Kidney (tissue), 14 donors: ENCODE data around the gene FANCL. TPM values are rescaled to one million over a fixed set of nuclear protein-coding genes. Genes with fewer than 3 reads are reported as not detected.
"Not testable (repeated sequence)": the region's sequence is repeated elsewhere in the genome, so short reads cannot be mapped to it uniquely, and the experiment has no call there.

Source experiments
- DNase-seq, 5 donors: peaks; one replicate each; pipeline ENCODE4 v3.0.0-alpha.2; 2013 to 2020
- FAIRE-seq: peaks from 2 replicates; lab custom pipeline; 2012; peaks lifted over from hg19 to GRCh38; lab: Jason Lieb, UNC
- H3K27ac ChIP-seq, 2 donors: one replicate each; pipeline ENCODE4 v1.7.0; 2013; ENCODE audit warnings: low read depth in 2 of 2, low read length in 2 of 2, inconsistent platforms in 1 of 2
- H3K27me3 ChIP-seq: one replicate; pipeline ENCODE4 v1.7.1; 2013; ENCODE audit warnings: low read length, inconsistent platforms; ENCODE audit not compliant: control insufficient read depth, insufficient read depth
- H3K36me3 ChIP-seq, 3 donors: one replicate each; pipeline versions ENCODE4 v1.7.0 to v1.7.1; 2013; ENCODE audit warnings: low read length in 3 of 3, control low read depth in 1 of 3, inconsistent platforms in 1 of 3; ENCODE audit not compliant: insufficient read depth in 3 of 3, control insufficient read depth in 2 of 3
- H3K4me1 ChIP-seq, 3 donors: one replicate each; pipeline versions ENCODE4 v1.7.0 to v1.7.1; 2013; ENCODE audit warnings: low read length in 3 of 3, inconsistent platforms in 1 of 3, low read depth in 1 of 3; ENCODE audit not compliant: control insufficient read depth in 2 of 3, insufficient read depth in 2 of 3
- H3K4me3 ChIP-seq, 3 donors: one replicate each; pipeline versions ENCODE4 v1.7.0 to v1.8.1; 2013; ENCODE audit warnings: low read length in 3 of 3, control low read depth in 1 of 3, inconsistent platforms in 1 of 3
- H3K9ac ChIP-seq, 3 donors: one replicate each; pipeline versions ENCODE4 v1.7.0 to v1.7.1; 2013; ENCODE audit warnings: low read length in 3 of 3, control low read depth in 1 of 3, inconsistent platforms in 1 of 3
- H3K9me3 ChIP-seq, 3 donors: one replicate each; pipeline versions ENCODE4 v1.7.0 to v1.7.1; 2013; ENCODE audit warnings: low read length in 3 of 3, control low read depth in 1 of 3, inconsistent platforms in 1 of 3; ENCODE audit not compliant: control insufficient read depth in 2 of 3, insufficient read depth in 1 of 3
- CTCF ChIP-seq: IDR thresholded peaks from 3 replicates; pipeline ENCODE4 v1.5.1; 2012; ENCODE audit warnings: mild to moderate bottlenecking, moderate library complexity, borderline replicate concordance; ENCODE audit not compliant: insufficient read depth; ENCODE audit errors: extremely low read depth
- intact Hi-C: fragments of 100-400 bp; cut with DNase I; formaldehyde crosslinking; loops from one replicate; pipeline ENCODE4 v1.11.1; 2022
- polyA plus RNA-seq: library from polyadenylated mRNA; stranded (reverse); fragments of 350-450 nt; fragmentation: Illumina TruSeq; extraction: RNeasy Lipid Tissue Mini Kit (QIAGEN cat#74804); gene quantifications from one replicate; pipeline ENCODE4 v1.2.3, GENCODE V29; 2014; ENCODE audit warnings: low read depth, low replicate concordance; ENCODE audit not compliant: insufficient read depth
- total RNA-seq: library from RNA; stranded (reverse); fragmentation: NEBNext Ultra II Directional; extraction: Animal tissue kit (Norgen Biotek cat#: 25700); gene quantifications from one replicate; pipeline ENCODE4 v1.2.1, GENCODE V29; 2021
- donor health status: control.
- donor health status: control.
- donor health status: control.
- donor health status: control.
- donor health status: control.
- donor health status: DM: yes; HTN: yes; CAD: no.
- donor health status: Normal renal cell carcinoma (clear cell type).

FANCL gene
- total and polyA plus RNA-seq, 2 donors from 2014 or later: 13.4 to 20.0 TPM

GRCh38 chr2:58157754-58158153 lies 83.4 kb downstream of the FANCL start:
- no peak for FAIRE-seq
- H3K27me3 ChIP-seq: no peaks in the 10 kb centered on the region
- intact Hi-C loops: no loop called here

GRCh38 chr2:58156780-58157179 lies 84.3 kb downstream of the FANCL start:
- no peak for TF ChIP-seq CTCF
- Histone ChIP-seq H3K27ac (no peak overlapping the region), H3K4me1 (no peaks in the 10 kb centered on the region), H3K4me3 (no peak overlapping the region), H3K27me3 (no peaks in the 10 kb centered on the region), H3K36me3 (peaks cover 0 to 6% (median 5%) of the 10 kb centered on the region in 3 donors), H3K9ac (no peak overlapping the region), H3K9me3 (no peaks in the 10 kb centered on the region)
- intact Hi-C loops: no loop called here
- FAIRE-seq (no peak), DNase-seq (no peak)

More at GRCh38 chr2:58157754-58158153, 83.4 kb downstream of the FANCL start:
- Histone ChIP-seq H3K36me3 (peaks cover 0 to 6% (median 5%) of the 10 kb centered on the region in 3 donors), H3K9me3 (no peaks in the 10 kb centered on the region), H3K4me1 (no peaks in the 10 kb centered on the region), H3K9ac (no peak overlapping the region), H3K4me3 (no peak overlapping the region), H3K27ac (no peak overlapping the region)
- no peak for TF ChIP-seq CTCF
- no peak for DNase-seq

GRCh38 chr2:58155160-58155778 lies 85.9 kb downstream of the FANCL start:
- no peak for TF ChIP-seq CTCF
- no peaks in the 10 kb centered on the region for H3K9me3 ChIP-seq
- no peak overlapping the region for H3K4me3 ChIP-seq
- H3K4me1 ChIP-seq: no peaks in the 10 kb centered on the region
- H3K36me3 ChIP-seq: peaks cover 0 to 5% (median 3%) of the 10 kb centered on the region in 3 donors
- no peaks in the 10 kb centered on the region for H3K27me3 ChIP-seq
- intact Hi-C loops: no loop called here
- no peak for FAIRE-seq
- no peak for DNase-seq
- H3K9ac ChIP-seq: no peak overlapping the region
- H3K27ac ChIP-seq: no peak overlapping the region

- Histone ChIP-seq H3K27me3 (no peaks in the 10 kb centered on the region), H3K4me3 (no peak overlapping the region), H3K9me3 (no peaks in the 10 kb centered on the region), H3K9ac (no peak overlapping the region), H3K36me3 (peaks cover 0 to 3% (median 0%) of the 10 kb centered on the region in 3 donors), H3K4me1 (no peaks in the 10 kb centered on the region), H3K27ac (no peak overlapping the region)
- DNase-seq (no peak), FAIRE-seq (no peak)
- intact Hi-C loops: no loop called here
- no peak for TF ChIP-seq CTCF
Observed at GRCh38 chr2:58146707-58147106, 94.4 kb downstream of the FANCL start.

GRCh38 chr2:58145769-58146168 lies 95.4 kb downstream of the FANCL start:
- H3K4me3 ChIP-seq, intact Hi-C loops, H3K27ac ChIP-seq, FAIRE-seq, H3K9me3 ChIP-seq, H3K27me3 ChIP-seq, DNase-seq, H3K4me1 ChIP-seq, H3K9ac ChIP-seq, H3K36me3 ChIP-seq: not testable (repeated sequence)
